CD14-positive monocyte (primary cell): Measurements from ENCODE around the gene DIRAS3. TPM values are rescaled to one million over a fixed set of nuclear protein-coding genes. Genes with fewer than 3 reads are reported as not detected.

ENCODE experiments used
- DNase-seq, 3 donors: peaks; one replicate each; pipeline ENCODE4 v3.0.0-alpha.2; 2011 to 2022
- H2AFZ ChIP-seq: 2 replicates; pipeline ENCODE4 v1.6.0; 2012; ENCODE audit warnings: mild to moderate bottlenecking, low read depth, low read length, inconsistent platforms; ENCODE audit not compliant: insufficient read depth, poor library complexity, severe bottlenecking
- H3K27ac ChIP-seq, 2 donors: 1 replicate in 1 of 2; 2 replicates in 1 of 2; pipeline ENCODE4 v1.5.1; 2012 to 2013; ENCODE audit warnings: low read length in 2 of 2, control low read depth in 1 of 2, inconsistent platforms in 1 of 2, low read depth in 1 of 2, mild to moderate bottlenecking in 1 of 2
- H3K27me3 ChIP-seq, 2 donors: one replicate each; pipeline versions ENCODE4 v1.6.0 to v1.6.1; 2011 to 2013; ENCODE audit warnings: low read length in 2 of 2; ENCODE audit not compliant: control insufficient read depth in 2 of 2, insufficient read depth in 2 of 2
- H3K36me3 ChIP-seq, 2 donors: replicated peaks in 1 of 2; 1 replicate in 1 of 2; 2 replicates in 1 of 2; pipeline versions ENCODE4 v1.5.1 to v1.6.1; 2012 to 2013; ENCODE audit warnings: low read length in 2 of 2, control low read depth in 1 of 2, inconsistent platforms in 1 of 2, mild to moderate bottlenecking in 1 of 2; ENCODE audit not compliant: insufficient read depth in 2 of 2, control insufficient read depth in 1 of 2
- H3K4me1 ChIP-seq, 2 donors: 1 replicate in 1 of 2; 2 replicates in 1 of 2; pipeline versions ENCODE4 v1.5.1 to v1.6.1; 2012 to 2013; ENCODE audit warnings: low read length in 2 of 2, control low read depth in 1 of 2, inconsistent platforms in 1 of 2, mild to moderate bottlenecking in 1 of 2, moderate library complexity in 1 of 2; ENCODE audit not compliant: insufficient read depth in 2 of 2, control insufficient read depth in 1 of 2
- H3K4me2 ChIP-seq: replicated peaks from 2 replicates; pipeline ENCODE3; 2012; ENCODE audit warnings: low read length, moderate library complexity, mild to moderate bottlenecking; ENCODE audit not compliant: poor library complexity, severe bottlenecking; ENCODE audit errors: extremely low read depth
- H3K4me3 ChIP-seq, 3 experiments: fragments of 200-600 bp in 1 of 3; sonication (generic) in 1 of 3; replicated peaks in 1 of 3; 1 replicate in 2 of 3; 2 replicates in 1 of 3; pipeline ENCODE4 v1.5.1; 2011 to 2013; ENCODE audit warnings: low read length in 3 of 3, mild to moderate bottlenecking in 3 of 3, control low read depth in 2 of 3, low read depth in 2 of 3, inconsistent platforms in 1 of 3, moderate library complexity in 1 of 3
- H3K79me2 ChIP-seq: 2 replicates; pipeline ENCODE4 v1.6.0; 2012; ENCODE audit warnings: mild to moderate bottlenecking, control low read depth, inconsistent platforms, low read length, moderate library complexity; ENCODE audit not compliant: insufficient read depth
- H3K9ac ChIP-seq: 2 replicates; pipeline ENCODE4 v1.6.0; 2017; ENCODE audit warnings: low read length, mild to moderate bottlenecking; ENCODE audit not compliant: insufficient read depth, poor library complexity, severe bottlenecking
- H3K9me3 ChIP-seq, 2 donors: replicated peaks in 1 of 2; 1 replicate in 1 of 2; 2 replicates in 1 of 2; pipeline versions ENCODE4 v1.5.1 to v1.6.1; 2012 to 2013; ENCODE audit warnings: low read length in 2 of 2, control low read depth in 1 of 2; ENCODE audit not compliant: control insufficient read depth in 1 of 2, insufficient read depth in 1 of 2
- H4K20me1 ChIP-seq: 2 replicates; pipeline ENCODE4 v1.6.0; 2012; ENCODE audit warnings: mild to moderate bottlenecking, low read length, control low read depth, moderate library complexity; ENCODE audit not compliant: insufficient read depth
- H3K27ac Mint-ChIP-seq, 7 donors: one replicate each; pipeline ENCODE4 v1.8.0; 2020; ENCODE audit warnings: mild to moderate bottlenecking in 7 of 7, mixed read lengths in 7 of 7, moderate library complexity in 6 of 7, inconsistent platforms in 2 of 7
- H3K27me3 Mint-ChIP-seq, 3 donors: one replicate each; pipeline ENCODE4 v1.8.0; 2021 to 2022; ENCODE audit warnings: low read depth in 3 of 3, mild to moderate bottlenecking in 3 of 3, mixed read lengths in 3 of 3, moderate library complexity in 3 of 3, inconsistent platforms in 1 of 3
- H3K36me3 Mint-ChIP-seq, 2 donors: one replicate each; pipeline ENCODE4 v1.8.0; 2020; ENCODE audit warnings: mixed read lengths in 2 of 2, inconsistent platforms in 1 of 2, mild to moderate bottlenecking in 1 of 2
- H3K4me1 Mint-ChIP-seq: one replicate; pipeline ENCODE4 v1.8.0; 2020; ENCODE audit warnings: mild to moderate bottlenecking, mixed read lengths
- H3K4me3 Mint-ChIP-seq, 2 donors: one replicate each; pipeline ENCODE4 v1.8.0; 2020; ENCODE audit warnings: mild to moderate bottlenecking in 2 of 2, mixed read lengths in 2 of 2, moderate library complexity in 1 of 2
- H3K9me3 Mint-ChIP-seq, 7 donors: one replicate each; pipeline ENCODE4 v1.8.0; 2020 to 2022; ENCODE audit warnings: mixed read lengths in 7 of 7, mild to moderate bottlenecking in 6 of 7, moderate library complexity in 6 of 7, inconsistent platforms in 2 of 7
- WGBS: methylation state at CpG from one replicate; pipeline ENCODE4 v1.1.5; 2013; ENCODE audit warnings: missing lambda C conversion rate; ENCODE audit not compliant: insufficient coverage; 5-methylcytosine and 5-hydroxymethylcytosine counted together
- intact Hi-C, 2 donors: fragments of 100-400 bp; cut with micrococcal nuclease; formaldehyde crosslinking; loops; one replicate each; pipeline versions ENCODE4 v1.15.0 to v1.15.1; 2023
- polyA plus RNA-seq, 3 donors: library from polyadenylated mRNA; depleted of rRNA in 1 of 3; unstranded in 2 of 3; stranded (reverse) in 1 of 3; fragments of 300-500 nt in 2 of 3; fragments of >200 nt in 1 of 3; fragmentation: Illumina TruSeq in 2 of 3; gene quantifications; 1 replicate in 2 of 3; 2 replicates in 1 of 3; pipeline ENCODE4 v1.2.3, GENCODE V29; 2012 to 2021
- TF ChIP-seq, protein P1 (sequence below): fragments of 200-600 bp; IDR thresholded peaks from one replicate; pipeline ENCODE4 v1.8.0; 2022; ENCODE audit warnings: antibody characterized with exemption, mild to moderate bottlenecking

Gene DIRAS3
- polyA plus RNA-seq, 3 donors: 0.12 TPM; not detected in 2

- no peaks in the 10 kb centered on the region for H3K4me1 Mint-ChIP-seq
- Histone ChIP-seq H3K4me1 (no peaks in the 10 kb centered on the region), H3K79me2 (no peaks in the 10 kb centered on the region), H3K27ac (no peak overlapping the region), H3K27me3 (no peaks in the 10 kb centered on the region), H4K20me1 (no peaks in the 10 kb centered on the region), H2AFZ (no peak overlapping the region), H3K9ac (no peak overlapping the region), H3K4me3 (no peak overlapping the region), H3K36me3 (no peaks in the 10 kb centered on the region), H3K9me3 (no peaks in the 10 kb centered on the region), H3K4me2 (no peak overlapping the region)
- peaks cover 0 to 3% (median 0%) of the 10 kb centered on the region in 3 donors for H3K27me3 Mint-ChIP-seq
- intact Hi-C loops: no loop called here
- no peak overlapping the region for H3K4me3 Mint-ChIP-seq
- H3K36me3 Mint-ChIP-seq: no peaks in the 10 kb centered on the region
- TF ChIP-seq, protein P1, sequence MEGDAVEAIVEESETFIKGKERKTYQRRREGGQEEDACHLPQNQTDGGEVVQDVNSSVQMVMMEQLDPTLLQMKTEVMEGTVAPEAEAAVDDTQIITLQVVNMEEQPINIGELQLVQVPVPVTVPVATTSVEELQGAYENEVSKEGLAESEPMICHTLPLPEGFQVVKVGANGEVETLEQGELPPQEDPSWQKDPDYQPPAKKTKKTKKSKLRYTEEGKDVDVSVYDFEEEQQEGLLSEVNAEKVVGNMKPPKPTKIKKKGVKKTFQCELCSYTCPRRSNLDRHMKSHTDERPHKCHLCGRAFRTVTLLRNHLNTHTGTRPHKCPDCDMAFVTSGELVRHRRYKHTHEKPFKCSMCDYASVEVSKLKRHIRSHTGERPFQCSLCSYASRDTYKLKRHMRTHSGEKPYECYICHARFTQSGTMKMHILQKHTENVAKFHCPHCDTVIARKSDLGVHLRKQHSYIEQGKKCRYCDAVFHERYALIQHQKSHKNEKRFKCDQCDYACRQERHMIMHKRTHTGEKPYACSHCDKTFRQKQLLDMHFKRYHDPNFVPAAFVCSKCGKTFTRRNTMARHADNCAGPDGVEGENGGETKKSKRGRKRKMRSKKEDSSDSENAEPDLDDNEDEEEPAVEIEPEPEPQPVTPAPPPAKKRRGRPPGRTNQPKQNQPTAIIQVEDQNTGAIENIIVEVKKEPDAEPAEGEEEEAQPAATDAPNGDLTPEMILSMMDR: no peak
- H3K9me3 Mint-ChIP-seq: peaks cover 0 to 3% (median 0%) of the 10 kb centered on the region in 7 donors
- no peak overlapping the region for H3K27ac Mint-ChIP-seq
- DNase-seq: no peak
- WGBS: no CpG with 5 or more reads among the region's 2 CpGs
Observed at GRCh38 chr1:68011657-68012375, 38.6 kb downstream of the DIRAS3 start.

- Mint-ChIP-seq H3K27me3 (peaks cover 0 to 3% (median 0%) of the 10 kb centered on the region in 3 donors), H3K4me3 (no peak overlapping the region), H3K4me1 (no peaks in the 10 kb centered on the region), H3K36me3 (no peaks in the 10 kb centered on the region), H3K27ac (no peak overlapping the region), H3K9me3 (peaks cover 0 to 6% (median 2%) of the 10 kb centered on the region in 7 donors)
- intact Hi-C loops: no loop called here
- Histone ChIP-seq H3K4me3 (no peak overlapping the region), H3K4me1 (no peaks in the 10 kb centered on the region), H2AFZ (no peak overlapping the region), H3K27me3 (no peaks in the 10 kb centered on the region), H3K9ac (no peak overlapping the region), H3K79me2 (no peaks in the 10 kb centered on the region), H3K27ac (no peak overlapping the region), H3K9me3 (no peaks in the 10 kb centered on the region), H3K4me2 (no peak overlapping the region), H4K20me1 (no peaks in the 10 kb centered on the region), H3K36me3 (no peaks in the 10 kb centered on the region)
- no peak for DNase-seq
- WGBS: no CpG with 5 or more reads among the region's 4 CpGs
- TF ChIP-seq, protein P1: no peak
Observed at GRCh38 chr1:68010543-68010942, 39.9 kb downstream of the DIRAS3 start.
